ENCODE results near the gene PPP5C.

Gene PPP5C

DNA sequence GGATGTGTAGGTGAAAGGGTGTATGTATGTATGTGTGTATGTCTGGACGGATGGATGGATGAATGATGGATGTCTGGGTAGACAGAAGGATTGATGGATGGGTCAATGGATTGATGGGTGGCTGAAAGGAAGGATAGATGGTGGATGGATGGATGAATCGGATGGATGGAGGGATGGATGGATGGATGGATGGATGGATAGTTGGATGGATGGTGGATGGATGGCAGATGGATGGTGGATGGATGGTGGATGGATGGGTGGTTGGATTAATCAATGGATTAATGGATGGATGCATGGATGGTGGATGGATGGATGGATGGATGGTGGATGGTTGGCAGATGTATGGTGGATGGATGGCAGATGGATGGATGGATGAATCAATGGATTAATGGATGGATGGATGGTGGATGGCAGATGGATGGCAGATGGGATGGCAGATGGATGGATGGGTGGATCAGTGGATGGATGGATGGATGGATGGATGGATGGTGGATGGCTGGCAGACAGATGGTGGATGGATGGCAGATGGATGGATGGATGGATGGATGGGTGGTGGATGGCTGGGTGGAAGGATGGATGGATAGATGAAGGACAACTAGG, 16.5 kb upstream of the PPP5C start:
- no peak for DNase-seq (ENCODE audit: low read depth)

DNA sequence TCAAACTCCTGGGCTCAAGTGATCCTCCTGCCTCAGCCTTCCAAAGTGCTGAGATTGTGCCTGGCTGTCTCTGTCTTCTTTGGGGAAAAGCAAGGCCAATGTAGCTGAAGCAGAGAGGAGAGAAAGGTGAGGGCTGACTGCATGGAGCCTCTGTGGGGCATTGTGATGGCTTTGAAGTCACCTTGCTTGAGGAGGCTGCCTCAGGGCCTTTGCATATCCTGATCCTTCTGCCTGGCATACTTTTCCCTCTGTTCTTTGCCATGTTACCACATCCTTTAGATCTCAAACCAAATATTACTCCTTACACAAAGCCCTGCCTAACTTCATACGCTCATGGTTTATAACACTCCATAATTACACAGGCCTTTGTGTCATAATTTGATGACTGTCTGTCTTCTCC, 9.4 kb upstream of the PPP5C start:
- DNase-seq (ENCODE audit: low read depth): no peak

DNA sequence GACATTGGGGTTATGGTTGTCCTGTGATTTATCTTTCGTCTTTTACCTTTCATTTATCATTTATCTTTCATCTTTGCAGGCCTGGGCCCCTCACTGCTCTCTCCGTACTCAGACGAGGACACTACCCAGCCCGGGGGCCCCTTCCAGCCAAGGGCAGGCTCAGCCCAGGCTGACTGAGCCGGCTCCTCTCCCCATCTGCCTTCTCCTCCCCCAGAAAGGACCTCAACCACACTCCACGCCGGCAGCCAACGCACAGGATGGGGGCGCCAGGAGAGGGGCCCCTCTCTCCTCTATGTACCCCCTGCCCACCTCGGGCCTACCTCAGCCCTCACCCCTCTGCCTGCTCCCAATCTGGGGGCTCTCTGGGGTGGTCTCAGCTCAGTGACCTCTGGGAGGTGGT, 7.4 kb upstream of the PPP5C start:
- DNase-seq (ENCODE audit: low read depth): no peak

DNA sequence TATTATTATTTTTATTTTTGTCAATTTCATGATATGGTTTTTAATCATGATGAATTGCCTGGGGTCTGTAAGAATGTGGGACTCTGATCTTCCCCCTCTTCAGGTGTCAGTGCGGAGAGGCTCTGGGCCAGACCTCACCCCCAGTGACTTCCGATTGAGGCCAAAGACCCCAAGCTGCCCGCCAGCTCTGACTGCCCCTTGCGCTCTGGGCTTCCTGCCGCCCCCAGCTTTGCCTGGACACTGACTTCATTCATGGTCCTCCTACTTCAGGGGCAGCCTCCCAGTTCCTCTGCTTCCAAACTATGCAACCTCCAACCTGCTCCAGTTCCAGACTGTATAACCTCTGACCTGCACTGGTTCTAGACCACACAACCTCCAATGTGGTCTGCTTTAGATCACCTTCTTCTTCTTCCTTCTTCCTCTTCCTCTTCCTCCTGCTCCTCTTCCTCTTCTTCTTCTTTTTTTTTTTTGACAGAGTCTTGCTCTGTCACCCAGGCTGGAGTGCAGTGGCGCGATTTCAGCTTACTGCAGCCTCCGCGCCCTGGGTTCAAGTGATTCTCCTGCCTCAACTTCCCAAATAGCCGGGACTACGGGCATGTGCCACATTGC, 6.7 kb upstream of the PPP5C start:
- DNase-seq (ENCODE audit: low read depth): no peak

DNA sequence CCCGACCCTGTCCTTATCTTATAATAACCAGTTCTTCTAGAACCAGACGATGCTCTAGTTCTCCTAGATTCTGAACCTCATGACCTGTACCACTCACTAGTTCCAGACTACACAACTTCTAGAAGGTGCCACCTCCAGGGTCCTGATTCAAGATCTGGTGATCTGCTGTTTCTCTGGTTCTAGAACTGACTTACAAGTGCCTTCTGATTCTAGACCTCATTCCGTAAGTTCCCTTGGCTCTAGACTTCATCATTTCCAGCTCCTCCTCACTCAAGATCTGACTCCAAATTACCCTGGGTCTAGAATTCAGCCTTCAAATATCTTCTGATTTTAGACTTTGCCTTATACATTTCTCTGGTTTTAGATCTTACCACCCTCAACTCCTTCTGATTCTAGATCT, 5.0 kb upstream of the PPP5C start:
- DNase-seq (ENCODE audit: low read depth): no peak

DNA sequence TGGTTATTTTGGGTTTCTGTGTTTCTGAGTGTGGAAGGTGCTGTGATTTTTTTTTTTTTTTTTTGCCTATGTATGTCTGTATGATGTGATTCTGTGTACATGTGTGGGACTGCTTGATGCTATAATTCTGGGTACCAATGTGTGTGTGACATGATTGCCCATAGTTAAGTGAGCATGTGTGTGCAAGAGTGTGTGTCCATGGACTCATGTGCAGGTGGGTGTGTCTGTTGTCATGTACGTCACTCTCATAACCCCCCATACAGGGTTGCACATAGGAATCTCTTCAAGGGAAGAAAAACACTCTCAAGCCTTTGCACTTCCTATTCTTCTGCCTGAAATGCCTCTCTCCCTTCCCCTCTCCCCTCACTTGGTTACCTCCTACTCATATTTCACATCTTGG, 2.5 kb upstream of the PPP5C start:
- no peak for DNase-seq (ENCODE audit: low read depth)

DNA sequence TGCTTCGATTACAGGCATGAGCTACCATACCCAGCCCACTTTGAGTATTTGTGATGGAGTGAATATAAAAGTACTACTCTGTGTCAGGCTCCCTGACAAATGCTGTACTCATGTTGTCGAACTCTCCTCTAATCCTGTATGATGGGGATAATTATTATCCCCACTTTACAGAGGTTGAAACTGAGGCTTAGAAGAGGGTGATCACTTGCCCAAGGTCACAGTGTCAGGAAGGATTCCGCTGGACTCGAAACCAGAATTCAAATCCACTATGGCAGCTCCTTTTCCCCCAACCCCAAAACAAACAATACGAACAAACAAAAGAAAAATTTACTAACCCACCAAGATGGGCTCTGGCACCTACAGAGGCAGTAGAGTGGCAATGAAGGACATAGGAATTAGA, 1.7 kb upstream of the PPP5C start:
- DNase-seq (ENCODE audit: low read depth): no peak

DNA sequence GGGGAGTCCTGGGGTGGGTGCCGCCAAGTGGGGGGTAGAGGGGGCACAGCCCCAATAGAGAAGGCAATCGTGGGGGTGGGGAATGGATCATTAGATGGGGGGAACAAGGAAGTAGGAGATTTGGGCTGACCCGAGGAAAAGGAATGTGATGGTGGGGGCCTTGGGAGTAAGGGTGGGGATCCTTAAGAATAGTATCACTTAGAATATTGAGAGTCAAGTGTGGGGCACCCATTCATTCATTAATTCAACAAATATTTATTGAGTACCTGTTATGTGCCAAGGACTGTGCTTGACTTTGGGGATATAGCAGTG, 641 bp downstream of the PPP5C start:
- no peak for DNase-seq (ENCODE audit: low read depth)

DNA sequence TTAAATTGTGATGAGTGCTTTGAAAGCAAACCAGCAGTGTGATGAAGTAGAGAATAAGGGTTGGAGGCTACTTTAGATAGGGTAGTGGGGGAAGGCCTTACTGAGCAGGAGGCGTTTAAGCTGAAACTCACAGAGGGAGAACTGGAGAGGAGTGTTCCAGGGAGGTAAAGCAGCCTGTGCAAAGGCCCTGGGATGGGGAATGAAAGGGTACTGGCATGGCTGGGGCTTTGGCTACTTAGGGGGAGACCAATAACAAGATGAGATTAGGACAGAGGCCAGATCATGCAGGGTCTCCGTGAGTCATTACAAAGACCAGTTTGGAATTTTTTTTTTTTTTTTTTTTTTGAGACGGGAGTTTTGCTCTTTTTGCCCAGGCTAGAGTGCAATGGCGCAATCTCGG, 1.1 kb downstream of the PPP5C start:
- DNase-seq (ENCODE audit: low read depth): no peak

DNA sequence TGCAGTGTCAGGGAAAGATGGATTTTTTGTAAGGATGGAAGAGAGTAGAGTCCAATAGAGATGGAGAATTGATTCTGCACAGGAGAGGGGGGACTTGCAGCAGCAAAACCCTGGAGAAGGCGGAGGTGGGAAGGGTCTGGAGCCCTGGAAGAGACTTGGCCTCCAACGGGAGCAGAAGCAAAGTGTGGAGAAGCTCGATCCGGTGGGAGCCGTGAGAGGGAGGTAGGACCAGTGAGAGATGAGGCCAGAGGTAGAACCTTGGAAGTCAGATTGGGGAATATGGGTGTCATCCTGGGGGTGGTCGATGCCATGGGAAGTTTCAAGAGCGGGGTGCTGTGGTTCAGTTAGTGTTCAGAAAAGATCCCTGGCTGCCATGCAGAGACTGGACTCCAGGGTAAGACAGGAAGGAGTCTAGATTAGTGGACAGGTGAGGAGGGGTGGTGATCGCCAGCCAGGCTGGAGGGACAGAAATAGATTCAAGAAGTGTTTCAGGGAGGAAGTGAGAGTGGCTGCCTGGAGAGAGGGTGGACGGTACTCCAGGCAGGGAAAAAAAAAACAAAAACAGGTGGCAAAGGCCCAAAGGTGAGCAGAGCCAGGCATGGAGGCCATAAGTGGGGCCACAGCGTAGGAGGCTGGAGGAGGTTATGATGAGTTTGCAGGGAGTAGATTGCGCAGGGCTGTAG, 2.6 kb downstream of the PPP5C start:
- DNase-seq (ENCODE audit: low read depth): no peak

DNA sequence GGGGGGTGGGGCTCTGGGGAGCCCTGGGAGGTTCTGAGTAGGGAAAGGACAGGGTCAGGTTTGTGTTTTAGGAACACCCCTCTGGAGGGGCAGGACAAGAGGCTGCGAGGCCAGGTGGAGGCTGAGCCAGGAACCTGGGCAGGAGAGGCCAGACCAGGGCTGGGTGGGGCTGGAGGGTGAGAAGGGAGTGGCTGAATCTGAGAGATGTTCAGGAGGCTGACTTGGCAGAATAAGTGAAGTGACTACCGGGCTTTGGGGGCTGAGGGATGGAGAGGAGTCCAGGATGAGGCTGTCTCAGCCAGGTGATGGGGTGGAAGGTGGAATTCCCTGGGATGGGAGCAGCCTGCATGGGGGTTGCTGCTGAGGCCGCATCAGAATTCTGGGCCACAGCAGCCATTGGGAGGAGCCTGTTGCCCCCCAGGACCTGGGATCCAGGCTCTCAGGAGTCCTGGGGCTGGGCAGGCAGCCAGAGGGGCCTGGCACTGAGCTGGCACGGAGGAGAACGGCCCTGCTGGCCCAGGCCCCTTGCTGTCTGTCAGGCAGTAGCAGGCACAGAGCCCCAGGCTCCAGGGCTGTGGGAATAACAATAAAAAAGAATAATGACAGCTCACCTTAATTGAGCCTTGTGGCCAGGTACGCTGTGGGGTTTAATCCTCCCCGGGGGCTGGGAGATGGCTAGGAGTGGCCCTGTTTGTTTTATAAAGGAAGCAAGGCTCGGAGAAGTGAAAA, 3.3 kb downstream of the PPP5C start:
- no peak for DNase-seq (ENCODE audit: low read depth)

DNA sequence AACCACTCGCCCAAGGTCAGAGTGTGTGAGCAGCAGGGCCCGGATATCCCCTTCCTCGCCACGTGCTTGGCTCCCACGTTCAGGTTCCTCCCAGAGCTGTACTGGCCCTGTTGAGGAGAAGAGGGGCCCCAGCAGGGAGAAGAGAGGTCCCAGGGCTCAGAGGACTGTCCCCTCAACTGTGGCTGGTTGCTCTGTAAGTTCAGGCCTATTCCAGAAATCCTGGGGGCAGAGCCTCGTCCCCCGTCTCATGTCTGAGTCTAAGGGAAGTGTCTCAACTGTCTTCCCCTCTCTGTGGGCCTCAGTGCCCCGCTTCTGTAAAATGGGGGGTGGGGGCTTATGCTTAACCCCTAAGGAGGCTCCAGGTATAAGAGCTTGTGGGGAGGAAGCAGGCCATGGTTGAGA, 3.9 kb downstream of the PPP5C start:
- no peak for DNase-seq (ENCODE audit: low read depth)

DNA sequence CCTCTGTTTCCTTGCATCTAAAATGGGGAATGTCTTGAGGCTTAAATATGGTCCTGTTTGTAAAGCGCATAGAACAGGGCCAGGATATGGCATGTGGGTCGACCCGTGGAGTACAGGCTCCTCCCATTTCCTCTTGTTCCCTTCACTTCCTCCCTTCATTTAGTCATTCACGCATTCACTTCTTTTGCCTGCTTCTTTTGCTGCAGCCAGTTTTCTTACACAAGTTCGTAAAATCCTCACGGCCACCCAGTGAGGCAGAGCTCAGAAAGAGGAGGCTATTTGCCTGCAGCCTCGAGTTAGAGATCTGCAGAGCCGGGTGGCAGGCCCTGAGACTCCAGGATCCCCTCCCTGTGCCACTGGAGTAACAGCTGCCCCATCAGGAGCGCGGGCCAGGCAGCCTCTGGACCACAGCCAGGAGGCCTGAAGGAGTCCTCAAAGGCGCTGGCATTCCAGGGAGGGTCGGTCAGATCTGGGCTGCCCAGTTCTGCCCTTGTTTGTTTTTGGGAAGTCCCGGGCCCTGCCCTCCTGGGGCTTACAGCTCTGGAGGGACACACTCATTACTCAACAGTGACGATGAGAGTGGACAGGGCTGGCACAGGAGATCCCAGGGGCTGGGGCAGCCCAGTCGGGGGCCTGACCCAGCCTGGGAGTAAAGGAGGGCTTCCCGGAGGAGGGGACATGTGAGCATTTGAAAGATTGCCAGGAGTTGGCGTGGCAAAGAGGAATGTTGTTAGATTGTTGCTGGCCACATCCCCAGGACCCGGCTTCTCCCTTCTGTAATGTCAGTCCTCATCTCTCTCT, 4.6 kb downstream of the PPP5C start:
- peak; percentile 44 for DNase-seq (ENCODE audit: low read depth)

DNA sequence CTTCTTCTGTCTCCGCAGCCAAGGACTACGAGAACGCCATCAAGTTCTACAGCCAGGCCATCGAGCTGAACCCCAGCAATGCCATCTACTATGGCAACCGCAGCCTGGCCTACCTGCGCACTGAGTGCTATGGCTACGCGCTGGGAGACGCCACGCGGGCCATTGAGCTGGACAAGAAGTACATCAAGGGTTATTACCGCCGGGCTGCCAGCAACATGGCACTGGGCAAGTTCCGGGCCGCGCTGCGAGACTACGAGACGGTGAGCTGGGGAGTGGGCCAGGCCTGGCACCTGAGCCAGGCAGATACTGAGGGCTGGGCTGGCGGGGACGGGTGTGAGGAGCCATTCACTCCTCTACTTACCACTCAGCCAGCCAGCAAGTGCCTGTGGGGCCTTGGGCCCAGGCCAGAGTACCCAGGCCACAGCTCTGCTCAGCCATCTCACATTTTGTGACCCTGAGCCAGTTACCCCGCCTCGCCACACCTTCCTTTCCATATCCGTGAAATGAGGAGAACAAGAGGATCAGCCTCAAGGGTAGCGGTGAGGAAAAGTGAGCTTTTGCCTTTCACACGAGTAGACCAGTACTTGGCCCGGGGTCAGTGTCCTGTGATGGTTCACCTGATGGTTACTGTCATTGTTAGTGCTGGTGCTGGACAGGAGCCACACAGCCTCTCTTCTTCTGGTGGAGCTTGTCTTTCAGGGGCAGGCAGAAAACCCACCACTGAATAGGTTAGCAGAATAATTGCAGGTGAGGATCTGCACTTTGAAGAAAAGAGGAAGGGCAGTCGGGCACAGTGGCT, 7.0 kb downstream of the PPP5C start:
- DNase-seq (ENCODE audit: low read depth): no peak

DNA sequence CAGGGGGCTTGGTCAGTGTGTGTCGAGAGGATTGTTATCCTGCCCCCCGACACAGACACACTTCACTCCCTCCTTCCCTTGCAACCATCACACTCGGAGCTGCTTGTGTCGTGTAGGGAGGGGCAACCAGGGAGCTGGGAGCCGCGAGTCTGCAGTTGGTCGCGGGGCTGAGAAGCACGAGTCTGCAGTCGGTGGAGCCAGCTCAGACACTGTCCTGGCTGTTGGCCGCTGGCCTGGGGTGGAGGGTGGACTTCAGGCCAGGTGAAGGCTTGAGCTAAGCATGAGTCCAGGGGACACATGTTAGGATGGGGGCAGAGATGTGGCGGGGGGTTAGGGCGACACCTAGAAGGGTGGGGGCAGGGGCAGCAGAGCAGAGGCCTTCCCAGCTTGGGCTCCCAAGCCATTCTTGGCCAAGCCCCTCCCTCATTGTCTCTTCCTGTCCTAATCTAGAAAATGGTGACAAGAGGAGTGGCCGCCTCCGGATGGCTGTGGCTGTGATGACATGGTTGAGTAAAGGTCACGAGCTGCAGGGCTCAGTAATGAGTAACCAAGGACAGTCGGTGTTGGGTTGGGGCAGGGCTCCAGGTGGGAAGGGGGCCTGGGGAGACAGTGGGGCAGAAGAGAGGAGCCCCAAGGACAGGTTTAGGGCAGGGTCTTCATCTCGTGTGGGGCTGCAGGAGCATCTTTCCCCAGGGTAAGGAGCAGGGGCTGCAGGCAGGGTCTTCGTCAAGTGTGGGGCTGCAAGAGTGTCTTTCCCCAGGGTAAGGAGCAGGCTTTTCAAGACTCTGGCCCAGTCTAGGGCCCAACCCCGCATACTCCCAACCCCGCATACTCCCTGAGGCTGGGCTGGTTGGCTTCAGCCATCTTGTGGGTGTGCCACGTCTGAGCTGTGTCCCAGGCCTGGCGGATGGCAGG, 8.6 kb downstream of the PPP5C start:
- DNase-seq (ENCODE audit: low read depth): no peak

DNA sequence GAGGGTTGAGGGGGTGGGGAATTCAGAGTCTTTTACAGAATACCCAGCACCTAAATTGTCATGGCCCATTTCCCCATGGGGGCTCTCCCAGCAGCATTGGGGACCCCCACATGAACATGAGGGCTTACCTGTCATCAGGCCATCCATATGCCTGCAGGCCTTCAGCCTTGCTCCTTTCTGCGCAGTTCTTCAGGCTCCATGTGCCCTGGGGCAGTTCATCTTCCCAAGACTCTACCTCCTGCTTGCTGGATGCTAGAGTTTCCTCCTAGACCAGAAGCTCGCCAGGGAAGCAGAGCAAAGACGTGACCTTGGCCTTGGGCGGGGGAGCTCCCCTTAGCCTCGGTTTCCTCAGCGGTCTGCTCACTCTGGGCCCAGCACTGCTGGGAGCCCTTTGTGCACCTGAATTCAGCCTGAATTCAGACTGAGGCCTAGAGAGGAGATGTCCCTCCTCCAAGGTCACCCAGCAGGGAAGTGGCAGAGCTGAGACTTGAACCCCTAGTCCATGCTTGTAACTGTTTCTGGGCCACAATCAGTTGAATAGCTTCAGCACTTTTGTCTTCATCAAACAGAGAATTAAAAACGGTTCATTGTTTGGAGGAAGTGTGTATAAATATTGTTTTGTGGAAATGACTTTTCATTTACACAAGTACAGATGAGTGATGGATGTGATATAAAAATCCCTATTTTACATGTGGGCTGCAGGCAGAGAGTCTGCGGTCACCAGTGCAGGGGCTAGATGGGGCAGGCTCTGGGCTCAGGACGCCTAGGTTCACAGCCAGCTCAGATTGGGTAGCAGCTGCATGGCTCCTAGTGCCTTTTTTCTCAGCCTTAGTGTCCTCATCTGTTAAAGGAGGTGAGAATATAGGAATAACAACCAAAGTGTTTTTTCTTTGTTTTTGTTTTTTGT, 9.5 kb downstream of the PPP5C start:
- DNase-seq (ENCODE audit: low read depth): no peak

DNA sequence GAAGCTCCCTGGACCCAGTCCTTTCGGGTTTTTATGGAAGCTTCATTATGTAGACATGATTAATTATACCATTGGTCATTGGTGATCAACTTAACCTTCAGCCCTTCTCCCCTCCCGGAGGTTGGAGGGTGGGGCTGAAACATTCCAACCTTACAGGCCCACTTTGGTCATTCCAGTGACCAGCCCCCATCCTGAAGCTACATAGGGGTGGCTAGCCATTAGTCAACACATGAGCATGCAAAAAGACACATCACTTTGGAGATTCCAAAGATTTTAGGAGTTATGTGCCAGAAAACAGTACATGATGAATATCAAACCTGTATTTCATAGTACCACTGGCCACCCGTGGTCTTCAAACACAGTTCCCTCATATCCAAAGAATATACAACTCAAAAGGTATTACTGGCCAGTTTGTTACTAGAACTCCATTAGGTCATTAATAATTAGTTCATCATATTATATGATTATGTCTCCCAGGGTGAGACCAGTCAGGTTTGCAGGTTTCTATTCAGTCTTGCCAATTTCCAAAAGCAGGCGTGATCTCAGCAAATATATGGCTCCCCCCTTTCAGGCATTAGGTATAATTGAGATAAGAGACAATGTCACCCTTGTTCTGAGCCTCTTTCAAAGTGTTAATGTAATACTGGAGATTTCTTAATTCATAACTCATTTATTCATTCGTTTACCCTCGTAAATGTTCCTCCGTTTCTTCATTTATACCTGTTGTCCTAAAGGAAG, 11.1 kb downstream of the PPP5C start:
- DNase-seq (ENCODE audit: low read depth): no peak

DNA sequence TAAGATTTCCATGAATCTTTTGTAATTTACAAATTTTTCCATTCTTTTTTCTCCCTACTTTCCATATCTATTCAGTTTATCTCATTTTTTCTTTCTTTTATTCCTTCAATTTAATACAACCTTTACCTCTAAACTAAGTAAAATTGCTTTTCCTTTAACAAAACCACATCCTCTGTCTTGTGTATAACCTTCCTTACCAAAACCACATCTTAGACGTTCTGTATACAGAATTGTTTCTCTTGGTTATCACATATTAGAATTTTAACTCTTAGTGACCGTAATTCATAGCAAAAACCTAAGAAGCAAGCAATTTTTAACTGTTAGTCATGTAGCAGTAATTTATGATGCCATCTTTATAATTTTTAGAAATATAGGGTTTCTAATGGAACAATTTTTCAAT, 15.0 kb downstream of the PPP5C start:
- DNase-seq (ENCODE audit: low read depth): no peak

DNA sequence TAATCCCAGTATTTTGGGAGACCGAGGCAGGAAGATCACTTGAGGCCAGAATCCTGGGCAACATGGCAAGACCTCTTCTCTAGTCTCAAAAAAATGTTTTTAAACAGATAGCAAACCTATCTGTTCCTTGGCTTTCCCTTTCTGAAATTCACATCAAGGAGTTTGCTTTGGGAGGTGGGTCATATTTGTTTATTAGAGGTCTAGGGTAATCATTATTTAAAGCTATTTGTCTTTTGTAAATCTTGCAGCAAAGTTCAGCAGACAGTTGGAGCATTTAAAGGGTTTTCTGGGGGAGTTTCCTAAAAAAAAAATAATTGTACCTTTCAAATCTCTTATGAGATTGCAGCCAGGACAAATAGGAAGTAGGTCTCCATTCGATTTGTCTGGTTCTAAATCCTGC, 17.5 kb downstream of the PPP5C start:
- no peak for DNase-seq (ENCODE audit: low read depth)

All from fibroblast of the conjunctiva (primary cell).